Measurements from ENCODE around the gene NT5C2.

Gene NT5C2

DNA sequence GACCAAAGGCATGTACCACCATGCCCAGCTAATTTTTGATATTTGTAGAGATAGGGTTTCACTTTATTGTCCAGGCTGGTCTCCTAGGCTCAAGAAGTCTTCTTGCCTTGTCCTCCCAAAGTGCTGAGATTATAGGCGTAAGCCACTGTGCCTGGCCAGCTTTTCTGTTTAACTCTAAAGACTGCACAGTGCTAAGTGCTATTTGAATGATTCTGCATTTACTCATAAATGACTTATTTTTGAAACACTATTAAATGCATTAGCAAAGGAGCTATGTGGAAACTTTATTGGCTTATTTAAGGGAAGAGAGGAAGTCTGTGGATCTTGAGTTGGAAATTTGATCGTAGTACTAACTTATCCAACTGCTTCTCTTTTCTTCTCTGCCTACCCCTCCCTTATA lies 89.1 kb downstream of the NT5C2 start:
- peaks cover 20% of the 10 kb centered on the region for H3K36me3 Mint-ChIP-seq (ENCODE audit: low read depth)
- H3K4me1 Mint-ChIP-seq, result no peaks in the 10 kb centered on the region
- H3K27me3 Mint-ChIP-seq (ENCODE audit: low read depth, poor library complexity), result no peaks in the 10 kb centered on the region
- H3K27ac Mint-ChIP-seq, result no peak overlapping the region
- DNase-seq, result no peak
- H3K4me3 Mint-ChIP-seq, result no peak overlapping the region
- TF ChIP-seq, protein P1, sequence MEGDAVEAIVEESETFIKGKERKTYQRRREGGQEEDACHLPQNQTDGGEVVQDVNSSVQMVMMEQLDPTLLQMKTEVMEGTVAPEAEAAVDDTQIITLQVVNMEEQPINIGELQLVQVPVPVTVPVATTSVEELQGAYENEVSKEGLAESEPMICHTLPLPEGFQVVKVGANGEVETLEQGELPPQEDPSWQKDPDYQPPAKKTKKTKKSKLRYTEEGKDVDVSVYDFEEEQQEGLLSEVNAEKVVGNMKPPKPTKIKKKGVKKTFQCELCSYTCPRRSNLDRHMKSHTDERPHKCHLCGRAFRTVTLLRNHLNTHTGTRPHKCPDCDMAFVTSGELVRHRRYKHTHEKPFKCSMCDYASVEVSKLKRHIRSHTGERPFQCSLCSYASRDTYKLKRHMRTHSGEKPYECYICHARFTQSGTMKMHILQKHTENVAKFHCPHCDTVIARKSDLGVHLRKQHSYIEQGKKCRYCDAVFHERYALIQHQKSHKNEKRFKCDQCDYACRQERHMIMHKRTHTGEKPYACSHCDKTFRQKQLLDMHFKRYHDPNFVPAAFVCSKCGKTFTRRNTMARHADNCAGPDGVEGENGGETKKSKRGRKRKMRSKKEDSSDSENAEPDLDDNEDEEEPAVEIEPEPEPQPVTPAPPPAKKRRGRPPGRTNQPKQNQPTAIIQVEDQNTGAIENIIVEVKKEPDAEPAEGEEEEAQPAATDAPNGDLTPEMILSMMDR (IDR thresholded peaks at IDR 0.05), result no peak
- no peaks in the 10 kb centered on the region for H3K9me3 Mint-ChIP-seq

DNA sequence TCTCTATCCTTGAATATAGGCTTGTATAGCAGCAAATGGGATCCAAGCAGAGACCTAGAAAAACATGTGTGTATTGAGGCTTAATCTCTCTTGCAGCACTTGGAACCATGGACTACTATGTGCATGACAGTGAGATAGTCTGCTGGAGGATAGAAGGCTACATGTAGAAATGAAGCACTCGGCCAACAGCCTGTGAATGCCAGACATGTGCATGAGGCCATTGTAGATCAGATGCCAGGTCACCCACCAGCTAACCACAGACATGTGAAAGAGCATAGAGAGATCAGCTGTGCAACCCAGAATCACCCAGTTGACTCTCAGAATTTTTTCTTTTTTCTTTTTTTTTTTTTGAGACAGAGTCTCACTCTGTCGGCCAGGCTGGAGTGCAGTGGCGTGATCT lies 90.9 kb downstream of the NT5C2 start:
- no peaks in the 10 kb centered on the region for H3K9me3 Mint-ChIP-seq
- H3K36me3 Mint-ChIP-seq (ENCODE audit: low read depth), result peaks cover 20% of the 10 kb centered on the region
- H3K27me3 Mint-ChIP-seq (ENCODE audit: low read depth, poor library complexity), result no peaks in the 10 kb centered on the region
- no peaks in the 10 kb centered on the region for H3K4me1 Mint-ChIP-seq
- TF ChIP-seq, protein P1 (IDR thresholded peaks at IDR 0.05), result no peak
- H3K4me3 Mint-ChIP-seq, result no peak overlapping the region
- no peak for DNase-seq
- no peak overlapping the region for H3K27ac Mint-ChIP-seq

DNA sequence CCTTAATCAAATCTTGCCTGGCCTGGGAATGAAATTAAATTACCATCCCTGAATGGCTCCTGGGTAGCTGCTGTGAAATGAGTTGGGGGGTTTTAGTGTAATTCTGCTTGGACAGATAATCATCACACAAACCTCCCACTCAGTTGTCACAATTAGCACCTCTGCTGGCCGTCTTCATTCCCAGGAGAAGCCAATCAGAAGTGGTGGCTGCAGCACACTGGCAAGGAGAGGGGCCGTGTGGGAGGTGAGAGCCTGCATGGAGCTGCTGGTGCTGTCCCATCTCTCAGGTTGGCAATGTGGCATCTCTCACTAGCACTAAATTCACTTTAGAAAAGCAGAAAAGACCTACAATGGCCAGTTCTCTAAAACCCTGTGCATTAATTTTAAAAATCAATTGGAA lies 92.5 kb downstream of the NT5C2 start:
- peaks cover 33% of the 10 kb centered on the region for H3K36me3 Mint-ChIP-seq (ENCODE audit: low read depth)
- no peak overlapping the region for H3K4me3 Mint-ChIP-seq
- H3K27me3 Mint-ChIP-seq (ENCODE audit: low read depth, poor library complexity), result no peaks in the 10 kb centered on the region
- TF ChIP-seq, protein P1 (IDR thresholded peaks at IDR 0.05), result no peak
- H3K4me1 Mint-ChIP-seq, result peaks cover 4% of the 10 kb centered on the region
- no peaks in the 10 kb centered on the region for H3K9me3 Mint-ChIP-seq
- no peak overlapping the region for H3K27ac Mint-ChIP-seq
- DNase-seq, result no peak

DNA sequence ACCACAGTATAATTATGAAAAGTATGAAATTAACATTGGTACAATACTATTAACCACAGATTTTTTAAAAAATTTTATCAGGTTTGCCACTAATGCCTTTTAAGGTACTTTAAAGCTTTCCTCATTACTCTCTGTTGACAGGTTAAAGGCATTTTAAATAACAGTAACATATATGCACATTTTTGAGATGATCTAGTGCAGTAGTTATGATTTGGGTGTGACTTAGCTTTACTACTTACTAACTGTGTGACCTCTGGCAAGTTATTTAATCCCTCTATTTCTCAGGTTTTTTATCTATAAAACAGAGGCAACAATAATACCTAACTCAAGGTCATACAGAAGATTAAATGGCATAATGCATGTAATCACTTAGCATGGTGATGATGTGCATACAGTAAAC lies 94.8 kb downstream of the NT5C2 start:
- TF ChIP-seq, protein P1 (IDR thresholded peaks at IDR 0.05), result no peak
- no peaks in the 10 kb centered on the region for H3K27me3 Mint-ChIP-seq (ENCODE audit: low read depth, poor library complexity)
- peaks cover 4% of the 10 kb centered on the region for H3K4me1 Mint-ChIP-seq
- no peaks in the 10 kb centered on the region for H3K9me3 Mint-ChIP-seq
- no peak overlapping the region for H3K27ac Mint-ChIP-seq
- DNase-seq, result no peak
- peaks cover 50% of the 10 kb centered on the region for H3K36me3 Mint-ChIP-seq (ENCODE audit: low read depth)
- H3K4me3 Mint-ChIP-seq, result no peak overlapping the region

DNA sequence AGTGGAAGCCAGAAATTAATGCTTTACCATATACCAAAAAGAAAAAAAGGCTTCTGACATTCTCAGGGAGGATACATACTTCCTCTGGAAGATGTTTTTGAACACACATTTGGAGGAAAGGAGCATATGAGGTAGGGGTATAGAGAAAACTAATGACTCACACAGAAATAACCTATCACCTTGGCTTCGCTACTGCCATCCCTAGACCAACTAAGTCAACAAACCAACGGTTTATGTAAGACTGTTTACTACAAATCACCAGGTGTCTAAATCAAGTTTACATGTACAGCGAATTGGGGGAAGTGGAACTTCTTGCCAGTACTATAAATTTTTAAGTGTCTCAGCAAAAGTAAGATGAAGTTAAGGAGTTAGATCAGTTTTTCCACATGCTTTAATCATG lies 96.9 kb downstream of the NT5C2 start:
- Mint-ChIP-seq H3K9me3 (no peaks in the 10 kb centered on the region), H3K27me3 (ENCODE audit: low read depth, poor library complexity) (no peaks in the 10 kb centered on the region), H3K36me3 (ENCODE audit: low read depth) (peaks cover 57% of the 10 kb centered on the region), H3K27ac (no peak overlapping the region), H3K4me1 (peaks cover 4% of the 10 kb centered on the region), H3K4me3 (no peak overlapping the region)
- DNase-seq, result no peak
- TF ChIP-seq, protein P1 (IDR thresholded peaks at IDR 0.05), result no peak

DNA sequence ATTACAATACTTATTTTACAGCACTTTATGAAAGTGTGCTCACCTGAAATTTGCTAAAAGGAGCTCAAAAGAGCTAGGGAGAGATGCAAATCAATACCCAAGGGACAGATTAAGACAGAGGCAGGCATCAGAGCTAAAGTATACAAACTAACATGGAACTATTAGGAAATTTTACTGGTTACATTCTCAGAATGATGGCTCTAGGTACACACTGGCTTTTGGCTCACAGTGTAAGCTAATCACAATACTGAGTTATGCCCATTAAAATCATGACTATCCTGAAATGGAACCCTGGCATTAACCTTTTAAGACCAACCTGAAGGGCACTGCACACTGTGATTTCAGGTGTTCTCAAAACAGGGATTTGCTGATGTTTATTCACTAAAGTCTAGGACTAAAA lies 98.1 kb downstream of the NT5C2 start:
- TF ChIP-seq, protein P1 (IDR thresholded peaks at IDR 0.05), result no peak
- Mint-ChIP-seq H3K4me1 (peaks cover 4% of the 10 kb centered on the region), H3K36me3 (ENCODE audit: low read depth) (peaks cover 67% of the 10 kb centered on the region)

More for the DNA sequence above, 98.1 kb downstream of the NT5C2 start:
- no peaks in the 10 kb centered on the region for H3K27me3 Mint-ChIP-seq (ENCODE audit: low read depth, poor library complexity)
- no peaks in the 10 kb centered on the region for H3K9me3 Mint-ChIP-seq
- DNase-seq, result no peak
- H3K27ac Mint-ChIP-seq, result no peak overlapping the region
- no peak overlapping the region for H3K4me3 Mint-ChIP-seq

All from nephron progenitor cell (in vitro differentiated cells).